PFSK-1 (cell line): ENCODE results near the gene ITK.

Experiments used
- FOXP2 ChIP-seq: optimal IDR thresholded peaks from 2 replicates; pipeline ENCODE3; 2011; ENCODE audit warnings: borderline replicate concordance, control low read depth, inconsistent platforms; ENCODE audit not compliant: insufficient read depth; ENCODE audit errors: extremely low read length, extremely low read depth
- POLR2AphosphoS5 ChIP-seq: IDR thresholded peaks from 2 replicates; pipeline ENCODE4 v1.6.1; 2012; ENCODE audit warnings: low read depth, mild to moderate bottlenecking, control low read depth, low read length, moderate library complexity
- REST ChIP-seq, 2 experiments: IDR thresholded peaks; 2 replicates each; pipeline versions ENCODE4 v1.6.1 to v1.8.0; 2011 to 2012; ENCODE audit warnings: low read depth in 2 of 2, low read length in 2 of 2, control low read depth in 1 of 2, inconsistent platforms in 1 of 2, mild to moderate bottlenecking in 1 of 2, moderate library complexity in 1 of 2; ENCODE audit not compliant: insufficient read depth in 1 of 2
- SIN3A ChIP-seq: IDR thresholded peaks from 2 replicates; pipeline ENCODE4 v1.6.1; 2012; ENCODE audit warnings: mild to moderate bottlenecking, low read length, moderate library complexity, borderline replicate concordance; ENCODE audit not compliant: insufficient read depth
- TAF1 ChIP-seq: IDR thresholded peaks from 2 replicates; pipeline ENCODE4 v1.6.1; 2012; ENCODE audit warnings: low read length, control low read depth, borderline replicate concordance; ENCODE audit not compliant: insufficient read depth

ITK gene

GRCh38 chr5:157167214-157167621 is 13.4 kb upstream of the ITK start:
- TF ChIP-seq REST (IDR thresholded peaks at IDR 0.05; ENCODE audit: insufficient read depth in 1 of 2, low read depth in 2 of 2, low read length in 2 of 2): no peak
- no peak for TF ChIP-seq POLR2AphosphoS5
- no peak for TF ChIP-seq TAF1
- no peak for TF ChIP-seq SIN3A
- TF ChIP-seq FOXP2: no peak

DNA sequence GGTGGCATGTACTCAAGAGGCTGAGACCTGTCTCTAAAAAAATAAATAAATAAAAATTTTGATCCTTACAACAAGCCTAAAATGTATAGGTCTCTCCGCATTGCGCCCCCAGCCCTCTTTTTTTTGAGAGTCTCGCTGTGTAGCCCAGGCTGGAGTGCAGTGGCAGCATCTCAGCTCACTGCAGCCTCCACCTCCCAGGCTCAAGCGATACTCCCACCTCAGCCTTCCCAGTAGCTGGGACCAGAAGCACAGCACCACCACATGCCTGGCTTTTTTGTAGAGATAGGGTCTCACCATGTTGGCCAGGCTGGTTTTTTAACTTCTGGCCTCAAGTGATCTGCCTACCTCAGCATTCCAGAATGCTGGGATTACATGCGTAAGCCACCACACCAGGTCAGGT is 12.4 kb upstream of the ITK start:
- TF ChIP-seq SIN3A: no peak
- no peak for TF ChIP-seq FOXP2
- no peak for TF ChIP-seq POLR2AphosphoS5
- no peak for TF ChIP-seq TAF1
- no peak for TF ChIP-seq REST (IDR thresholded peaks at IDR 0.05; ENCODE audit: insufficient read depth in 1 of 2, low read depth in 2 of 2, low read length in 2 of 2)

- TF ChIP-seq FOXP2 (no peak), POLR2AphosphoS5 (no peak), SIN3A (no peak), TAF1 (no peak), REST (IDR thresholded peaks at IDR 0.05; ENCODE audit: insufficient read depth in 1 of 2, low read depth in 2 of 2, low read length in 2 of 2) (no peak)
These were observed 8.2 kb upstream of the ITK start for GRCh38 chr5:157172403-157172802.

- TF ChIP-seq SIN3A (no peak), TAF1 (no peak), FOXP2 (no peak), REST (IDR thresholded peaks at IDR 0.05; ENCODE audit: insufficient read depth in 1 of 2, low read depth in 2 of 2, low read length in 2 of 2) (no peak), POLR2AphosphoS5 (no peak)
These were observed 5.5 kb upstream of the ITK start for GRCh38 chr5:157175071-157175612.

DNA sequence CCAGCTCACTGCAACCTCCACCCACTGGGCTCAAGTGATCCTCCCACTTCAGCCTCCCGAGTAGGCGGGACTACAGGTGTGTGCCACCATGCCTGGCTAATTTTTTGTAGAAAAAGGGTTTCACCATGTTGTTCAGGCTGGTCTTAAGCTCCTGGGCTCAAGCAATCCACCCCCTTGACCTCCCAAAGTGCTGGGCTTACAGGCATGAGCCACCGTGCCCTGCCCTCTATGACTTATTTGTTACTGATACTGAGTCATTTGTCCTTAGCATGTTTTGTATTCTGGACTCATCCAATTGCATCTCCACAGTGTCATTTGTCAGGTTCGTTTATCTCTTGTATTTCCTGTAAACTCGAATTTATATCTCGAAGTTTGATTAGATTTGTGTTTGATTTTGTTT is 2.7 kb upstream of the ITK start:
- TF ChIP-seq FOXP2 (no peak), POLR2AphosphoS5 (no peak), REST (IDR thresholded peaks at IDR 0.05; ENCODE audit: insufficient read depth in 1 of 2, low read depth in 2 of 2, low read length in 2 of 2) (no peak), SIN3A (no peak), TAF1 (no peak)
